Fibroblast of villous mesenchyme (primary cell): ENCODE data around the gene MGAT5. TPM values are rescaled to one million over a fixed set of nuclear protein-coding genes. Genes with fewer than 3 reads are reported as not detected.

Source experiments
- DNase-seq: peaks from one replicate; pipeline ENCODE4 v3.0.0-alpha.2; 2010; ENCODE audit warnings: low read depth
- H3K4me3 ChIP-seq: 2 replicates; pipeline ENCODE4 v1.5.1; 2011; ENCODE audit warnings: low read depth, mild to moderate bottlenecking, low read length
- total RNA-seq: library from RNA; depleted of rRNA; stranded (reverse); fragments of >200 nt; gene quantifications from 2 replicates; pipeline ENCODE4 v1.2.3, GENCODE V29; 2012
- TF ChIP-seq, protein P1 (sequence below): IDR thresholded peaks from 2 replicates; pipeline ENCODE4 v1.5.1; 2012; ENCODE audit warnings: low read depth, mild to moderate bottlenecking, low read length; ENCODE audit not compliant: insufficient read depth

MGAT5 gene
- total RNA-seq, 1 donor, result 109 TPM

- DNase-seq, result no peak
- TF ChIP-seq, protein P1, sequence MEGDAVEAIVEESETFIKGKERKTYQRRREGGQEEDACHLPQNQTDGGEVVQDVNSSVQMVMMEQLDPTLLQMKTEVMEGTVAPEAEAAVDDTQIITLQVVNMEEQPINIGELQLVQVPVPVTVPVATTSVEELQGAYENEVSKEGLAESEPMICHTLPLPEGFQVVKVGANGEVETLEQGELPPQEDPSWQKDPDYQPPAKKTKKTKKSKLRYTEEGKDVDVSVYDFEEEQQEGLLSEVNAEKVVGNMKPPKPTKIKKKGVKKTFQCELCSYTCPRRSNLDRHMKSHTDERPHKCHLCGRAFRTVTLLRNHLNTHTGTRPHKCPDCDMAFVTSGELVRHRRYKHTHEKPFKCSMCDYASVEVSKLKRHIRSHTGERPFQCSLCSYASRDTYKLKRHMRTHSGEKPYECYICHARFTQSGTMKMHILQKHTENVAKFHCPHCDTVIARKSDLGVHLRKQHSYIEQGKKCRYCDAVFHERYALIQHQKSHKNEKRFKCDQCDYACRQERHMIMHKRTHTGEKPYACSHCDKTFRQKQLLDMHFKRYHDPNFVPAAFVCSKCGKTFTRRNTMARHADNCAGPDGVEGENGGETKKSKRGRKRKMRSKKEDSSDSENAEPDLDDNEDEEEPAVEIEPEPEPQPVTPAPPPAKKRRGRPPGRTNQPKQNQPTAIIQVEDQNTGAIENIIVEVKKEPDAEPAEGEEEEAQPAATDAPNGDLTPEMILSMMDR, result no peak
- H3K4me3 ChIP-seq, result no peak overlapping the region
Observed at GRCh38 chr2:134262684-134263083, 8.8 kb downstream of the MGAT5 start.

- H3K4me3 ChIP-seq, result no peak overlapping the region
- DNase-seq, result no peak
- TF ChIP-seq, protein P1, result no peak
Observed at GRCh38 chr2:134268265-134268664, 14.4 kb downstream of the MGAT5 start.

DNA sequence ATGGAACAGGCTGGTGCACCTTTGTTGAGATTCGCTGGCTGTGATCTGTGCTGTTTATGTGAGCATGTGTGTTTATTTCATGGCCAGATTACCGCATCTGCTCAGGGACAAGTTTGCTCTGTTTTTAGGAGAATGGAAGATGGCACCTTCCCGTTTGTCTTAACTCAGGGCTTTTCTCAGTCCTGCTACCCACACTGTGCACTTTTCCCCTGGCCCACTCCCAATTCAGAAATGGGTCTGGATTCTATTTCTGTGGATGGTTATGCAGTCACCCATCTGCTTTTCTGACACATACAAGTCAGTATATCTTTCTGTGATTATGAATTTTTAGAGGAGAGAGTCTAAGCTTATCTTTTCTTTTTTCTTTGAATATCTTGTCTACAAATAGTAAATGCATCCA lies 15.4 kb downstream of the MGAT5 start:
- no peak for DNase-seq
- TF ChIP-seq, protein P1, result no peak
- H3K4me3 ChIP-seq, result no peak overlapping the region

- no peak overlapping the region for H3K4me3 ChIP-seq
- TF ChIP-seq, protein P1, result no peak
- DNase-seq, result no peak
Observed at GRCh38 chr2:134269972-134270735, 16.3 kb downstream of the MGAT5 start.

DNA sequence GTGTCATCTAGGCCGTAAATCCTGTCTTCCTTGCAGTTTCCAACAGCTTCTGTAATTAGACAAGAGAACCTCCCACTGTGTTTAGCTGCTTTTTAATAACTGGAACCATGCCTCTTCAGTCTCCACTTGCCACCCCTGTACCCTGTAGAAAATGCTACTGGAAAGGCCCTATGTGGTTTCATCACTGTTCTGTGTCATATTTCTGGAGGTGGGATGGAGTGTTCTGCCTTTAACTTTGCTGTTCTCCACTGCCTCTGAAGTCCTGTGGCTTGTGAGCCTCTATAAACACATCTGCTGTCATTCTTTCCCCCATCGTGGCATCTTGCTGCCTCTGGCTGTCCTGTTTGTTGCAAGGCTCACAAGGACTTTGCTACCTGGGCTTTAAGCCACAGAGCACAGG lies 17.9 kb downstream of the MGAT5 start:
- TF ChIP-seq, protein P1, result no peak
- no peak for DNase-seq
- H3K4me3 ChIP-seq, result no peak overlapping the region

- TF ChIP-seq, protein P1, result no peak
- H3K4me3 ChIP-seq, result no peak overlapping the region
- no peak for DNase-seq
Observed at GRCh38 chr2:134272806-134273205, 18.9 kb downstream of the MGAT5 start.
